GM19025 (cell line): ENCODE data around the gene GAB2.
A peak's percentile ranks its signal among the peaks of the same experiment; 100 is the strongest.
"Not testable (repeated sequence)": the region's sequence is repeated elsewhere in the genome, so short reads cannot be mapped to it uniquely, and the experiment has no call there.

Experiments
- ATAC-seq: cut with Tn5 transposase; IDR thresholded peaks from one replicate; pipeline ENCODE4 v1.9.1; 2021; ENCODE audit warnings: mild to moderate bottlenecking, low read depth, moderate library complexity; ENCODE audit not compliant: unreplicated experiment

The GAB2 gene

DNA sequence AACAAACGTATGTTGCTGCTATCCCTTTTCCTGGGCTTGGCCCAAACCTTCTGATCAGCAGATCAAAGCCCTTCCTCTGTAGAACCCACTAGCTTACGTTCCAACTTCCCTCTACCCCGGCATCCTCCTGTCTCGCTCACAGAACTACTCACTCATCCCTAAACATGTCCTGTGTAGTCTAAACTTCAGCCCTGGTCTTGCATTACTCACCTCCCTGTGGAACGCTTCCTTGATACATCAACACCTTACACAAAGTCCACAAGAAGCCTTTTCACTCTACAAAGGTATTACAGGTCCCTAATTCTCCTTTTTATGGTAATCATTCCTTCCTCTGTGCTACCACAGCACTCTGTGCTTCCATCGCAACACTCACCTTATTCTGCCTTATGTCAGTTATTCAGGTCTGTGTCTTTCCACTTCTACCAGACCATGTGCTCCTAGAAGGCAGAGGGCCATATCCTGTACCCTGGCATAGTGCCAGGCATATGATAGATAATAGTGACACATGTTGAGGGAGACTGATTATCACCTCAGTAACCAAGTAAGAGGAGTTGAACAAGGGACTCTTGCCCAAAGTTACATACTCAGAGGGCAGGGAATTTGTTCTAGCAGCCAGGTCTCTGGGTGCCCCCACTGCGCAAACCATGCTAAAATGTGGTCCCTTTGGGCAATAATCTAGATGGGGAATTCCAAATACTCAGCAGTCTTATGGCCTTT is 187.3 kb downstream of the GAB2 start:
- ATAC-seq, result no peak

DNA sequence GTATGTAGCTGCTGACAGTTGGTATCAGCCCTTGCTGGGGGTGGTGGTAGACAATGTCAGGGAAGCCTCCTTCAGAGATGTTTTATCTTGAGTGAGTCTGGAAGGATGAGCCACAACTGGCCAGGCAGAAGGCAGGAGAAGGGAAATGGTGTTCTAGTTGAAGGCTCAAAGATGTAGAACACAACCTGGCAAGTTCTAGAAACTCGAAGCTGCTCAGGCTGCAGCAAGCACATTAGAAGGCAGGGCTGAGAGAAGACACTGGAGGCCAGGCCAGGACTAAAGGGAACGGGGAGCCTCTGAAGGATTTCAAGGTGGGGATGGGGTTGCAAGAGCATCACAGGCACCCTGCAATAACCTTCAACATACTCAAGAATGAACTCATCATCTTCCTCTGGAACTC is 188.5 kb downstream of the GAB2 start:
- ATAC-seq, result no peak

DNA sequence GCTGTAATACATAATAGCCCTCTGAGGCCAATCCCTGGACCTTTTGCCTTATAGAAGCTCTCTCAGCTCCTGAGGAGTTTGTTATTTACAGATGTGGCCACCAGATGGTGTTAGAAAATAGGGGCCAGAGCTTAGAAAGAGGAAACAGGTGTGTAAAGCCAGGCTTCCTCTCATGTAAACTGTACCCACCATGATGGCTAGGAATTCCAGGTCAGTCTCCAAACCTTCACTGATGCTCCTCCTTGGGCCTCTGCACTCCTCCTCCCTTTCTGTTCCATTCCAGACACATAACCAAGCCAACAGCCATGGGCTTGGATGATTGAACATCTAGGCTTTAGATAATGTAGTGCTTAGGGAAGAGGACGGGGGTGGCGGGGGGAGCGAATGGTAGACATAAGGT is 189.2 kb downstream of the GAB2 start:
- ATAC-seq, result no peak

DNA sequence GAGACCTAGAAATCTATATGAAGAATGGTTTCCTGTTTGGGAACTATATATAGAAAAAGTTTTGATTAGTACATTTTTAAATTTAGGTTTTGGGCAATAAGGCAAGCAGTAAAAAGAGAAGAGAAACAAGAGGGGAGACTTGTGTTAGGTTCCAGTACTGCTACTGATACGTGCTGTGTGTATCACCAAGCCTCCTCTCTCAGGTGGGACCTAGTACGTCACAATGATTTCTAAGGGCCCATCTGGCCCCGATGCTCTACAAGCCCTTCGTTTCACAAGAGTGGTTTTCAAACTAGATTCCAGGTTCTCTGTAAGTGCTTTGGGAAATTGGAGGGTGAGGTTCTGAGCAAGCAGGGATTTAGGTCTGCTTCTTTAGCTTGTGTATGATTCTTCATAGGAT is 189.7 kb downstream of the GAB2 start:
- no peak for ATAC-seq

DNA sequence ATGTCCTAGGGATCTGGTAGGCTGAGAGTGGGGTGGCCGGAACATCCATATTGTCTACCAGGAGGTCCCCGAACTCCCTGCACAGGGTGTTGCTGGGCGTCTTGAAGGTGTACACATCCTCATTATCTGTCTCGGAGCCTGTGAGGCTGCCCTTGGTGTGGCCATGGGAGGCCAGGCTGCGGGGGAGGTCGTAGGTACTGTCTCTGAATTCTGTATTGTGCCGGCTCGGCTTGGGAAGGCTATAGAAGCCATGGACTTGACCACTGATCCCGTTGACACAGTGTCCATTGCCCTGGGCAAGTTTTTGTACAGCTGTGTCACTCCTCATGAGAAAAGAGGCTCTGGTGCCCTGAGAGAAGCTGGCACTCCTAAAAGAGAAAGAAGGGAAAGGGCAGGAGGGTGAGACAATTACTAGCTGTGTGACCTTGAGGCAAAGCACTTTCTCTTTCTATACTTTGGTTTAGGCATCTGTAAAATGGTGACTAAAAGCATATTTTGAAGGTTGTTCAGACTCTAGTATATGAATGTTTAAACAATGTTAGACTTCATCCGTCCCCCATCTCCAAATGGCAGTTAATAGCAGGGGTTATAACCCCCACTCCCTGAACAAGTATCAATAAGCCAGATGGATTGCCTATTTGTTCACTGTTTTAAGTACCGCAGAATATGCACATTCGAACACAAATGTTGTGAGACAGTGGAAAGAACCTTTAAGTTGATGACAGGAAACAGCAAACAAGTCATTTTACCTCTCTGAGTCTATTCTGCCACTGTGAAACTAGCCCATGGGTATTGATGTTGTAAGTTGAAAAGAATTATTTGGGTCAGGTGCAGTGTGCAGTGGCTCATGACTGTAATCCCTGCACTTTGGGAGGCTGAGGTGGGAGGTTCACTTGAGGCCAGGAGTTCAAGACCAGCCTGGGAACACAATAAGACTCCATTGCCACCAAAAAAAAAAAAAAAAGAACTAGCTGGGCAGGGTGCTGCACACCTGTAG is 190.6 kb downstream of the GAB2 start:
- ATAC-seq, result no peak

DNA sequence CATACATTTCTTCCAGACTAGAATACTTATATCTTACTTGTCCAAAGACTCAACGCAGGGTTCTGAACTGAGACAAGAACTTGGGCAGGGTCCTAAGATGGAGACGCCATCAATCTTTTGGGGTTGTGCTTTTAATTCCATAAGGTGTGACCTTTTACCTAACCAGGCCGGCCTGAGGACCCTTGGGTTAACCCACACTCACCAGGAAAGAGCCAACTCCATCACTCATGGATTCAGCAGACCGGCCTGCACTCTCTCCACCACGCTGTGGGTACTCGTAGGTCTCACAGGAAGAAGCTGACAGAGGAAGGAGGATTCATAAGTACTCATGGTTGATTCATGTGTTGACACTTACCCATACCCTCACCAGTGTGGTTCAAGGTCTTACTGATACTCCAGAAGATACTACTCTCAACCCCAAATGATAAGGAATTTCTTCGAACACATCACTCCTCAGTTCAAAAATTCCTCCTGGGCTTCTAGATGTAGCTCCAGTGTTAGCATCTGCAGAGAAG is 192.7 kb downstream of the GAB2 start:
- ATAC-seq, result no peak

DNA sequence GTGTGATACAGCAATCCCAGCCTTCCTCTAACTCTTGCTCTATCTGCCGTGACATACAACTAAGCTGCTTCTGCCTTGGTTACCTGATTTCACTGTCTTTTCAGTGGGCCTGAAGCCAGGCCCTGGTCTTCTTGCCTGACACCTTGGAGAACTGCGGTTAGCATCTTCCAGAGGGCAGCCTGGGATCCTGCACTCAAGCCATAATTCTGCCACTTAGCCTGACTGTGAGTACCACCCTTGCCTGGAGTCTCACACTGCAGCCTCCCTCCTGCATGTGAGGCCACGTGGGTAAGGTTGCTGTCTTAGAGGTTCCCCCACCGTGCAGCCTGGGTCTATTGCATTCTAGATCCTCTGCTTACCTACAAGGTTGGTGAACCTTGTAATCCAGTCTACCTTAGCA is 193.1 kb downstream of the GAB2 start:
- no peak for ATAC-seq

DNA sequence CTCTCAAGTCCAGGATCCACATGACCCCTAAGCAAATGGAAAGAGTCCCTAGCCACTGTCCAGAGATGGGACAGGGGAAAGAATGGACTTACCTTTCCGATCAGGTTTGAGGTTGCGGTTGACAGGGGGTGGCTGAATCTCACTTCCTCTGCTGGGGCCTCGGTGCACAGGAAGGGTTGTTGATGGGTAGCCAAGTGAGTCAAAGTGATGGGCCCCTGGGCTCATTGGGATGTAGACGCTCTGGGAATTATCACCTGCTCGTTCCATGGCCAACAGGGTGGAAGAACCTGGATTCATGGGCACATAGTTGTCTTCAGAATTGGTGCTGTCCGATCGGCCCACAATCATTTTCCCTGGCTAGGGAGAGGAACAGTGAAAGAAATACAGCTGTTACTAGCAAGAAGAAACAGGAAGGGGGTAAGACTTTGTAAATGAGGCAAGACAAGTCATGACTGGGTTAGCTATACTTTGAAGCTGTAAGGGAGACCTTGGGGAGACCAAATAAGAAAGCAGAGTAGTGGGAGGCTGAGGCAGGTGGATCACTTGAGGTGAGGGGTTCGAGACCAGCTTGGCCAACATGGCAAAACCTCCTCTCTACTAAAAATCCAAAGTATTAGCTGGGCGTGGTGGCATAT is 194.2 kb downstream of the GAB2 start:
- ATAC-seq, result peak; percentile 58

DNA sequence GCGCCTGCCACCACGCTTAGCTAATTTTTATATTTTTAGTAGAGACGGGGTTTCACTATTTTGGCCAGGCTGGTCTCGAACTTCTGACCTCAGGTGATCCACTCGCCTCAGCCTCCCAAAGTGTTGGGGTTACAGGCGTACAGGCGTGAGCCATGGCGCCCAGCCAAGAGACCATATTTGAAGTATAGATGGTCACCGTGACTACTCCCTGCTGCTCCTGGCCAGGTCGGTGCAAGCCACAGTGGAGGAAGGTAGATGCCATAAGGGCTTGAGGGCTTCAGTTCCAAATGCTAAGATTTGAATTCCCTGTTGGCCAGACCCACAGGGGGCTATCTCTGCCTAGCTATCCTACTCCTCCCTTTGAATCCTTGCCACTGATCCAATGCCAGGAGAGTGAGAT is 194.9 kb downstream of the GAB2 start:
- not testable (repeated sequence) for ATAC-seq

DNA sequence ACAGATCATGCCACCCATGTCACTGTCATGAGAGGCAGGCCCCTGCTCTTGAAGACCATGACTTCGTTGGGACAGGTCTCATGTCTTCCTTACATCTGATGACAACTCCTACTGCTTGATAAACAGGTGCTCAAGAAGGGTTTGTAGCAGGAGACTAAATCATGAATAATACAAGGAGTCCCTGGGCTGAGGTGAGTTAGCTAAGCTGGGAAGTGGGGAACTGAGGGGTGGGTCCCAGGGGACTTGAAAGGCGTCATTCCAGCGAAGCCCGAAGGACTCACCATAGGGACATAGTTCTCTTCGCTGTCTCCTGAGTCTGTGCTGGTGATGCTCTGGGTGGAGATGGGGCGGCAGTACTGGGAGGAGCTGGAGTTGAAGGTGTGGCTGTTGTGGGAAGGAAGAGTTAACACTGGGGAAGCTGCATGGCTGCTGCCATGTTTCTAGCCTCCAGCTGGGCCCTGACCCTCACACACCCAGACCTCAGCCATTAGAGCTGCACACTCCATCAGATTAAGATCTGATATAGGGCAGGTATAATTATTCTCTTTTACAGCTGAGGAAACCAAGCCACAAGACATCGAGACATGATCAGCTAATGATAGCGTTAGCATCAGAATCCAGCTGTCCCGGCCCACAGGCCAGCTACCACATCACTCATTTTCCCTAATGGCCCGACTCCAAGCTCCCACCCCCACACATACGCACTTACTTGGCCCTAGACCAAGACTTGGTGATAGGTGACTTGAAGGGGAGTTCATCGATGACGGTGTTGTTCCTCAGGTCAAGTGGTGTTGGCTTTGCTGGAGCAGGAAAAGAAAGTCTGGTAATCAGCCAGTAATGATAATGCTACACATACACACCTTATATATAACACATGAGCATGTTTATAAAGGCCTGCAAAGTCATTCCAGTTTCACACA is 196.0 kb downstream of the GAB2 start:
- ATAC-seq, result no peak

DNA sequence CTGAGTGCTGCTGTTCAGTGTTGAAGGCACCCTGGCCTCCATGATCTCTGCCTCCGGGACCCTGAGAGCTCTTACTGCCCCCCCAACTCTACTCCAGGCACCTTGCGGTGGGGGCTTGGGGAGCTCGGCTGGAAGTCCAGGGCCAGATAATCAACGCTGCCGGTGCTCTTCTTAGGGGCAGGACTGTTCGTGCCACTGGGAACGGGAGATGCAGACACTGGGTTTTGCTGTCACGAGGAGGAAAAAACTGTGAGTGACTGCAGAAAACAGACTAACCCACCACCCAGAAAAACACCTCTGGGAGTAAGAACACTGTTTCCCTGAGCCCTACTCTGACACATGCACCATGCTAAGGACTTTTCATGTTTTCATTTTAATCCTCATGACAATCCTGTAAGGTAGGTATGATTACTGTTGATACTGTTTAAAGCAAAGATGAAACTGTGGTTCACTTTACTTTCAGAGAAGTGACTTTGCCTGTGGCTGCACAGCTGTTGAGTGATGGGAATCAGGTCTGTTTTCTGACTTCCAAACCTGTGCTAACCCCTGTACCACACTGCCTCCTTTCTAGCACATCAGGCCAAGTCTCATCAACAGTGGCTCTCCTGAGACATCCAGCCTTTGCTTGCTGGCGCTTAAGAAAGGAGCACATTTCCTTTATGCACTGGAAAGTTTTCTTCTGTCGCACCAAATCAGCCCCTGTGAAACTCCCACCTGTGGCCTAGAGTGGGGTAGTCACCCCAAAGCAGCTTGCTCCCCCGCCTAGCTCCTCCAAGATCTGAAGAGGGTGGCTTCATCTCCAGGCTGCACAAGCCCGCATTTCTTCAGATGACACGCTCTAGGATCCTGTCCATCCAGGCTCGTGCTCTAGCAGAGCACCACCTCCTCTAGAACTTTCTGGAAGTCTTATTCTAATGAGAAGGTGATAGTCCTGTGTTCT is 197.1 kb downstream of the GAB2 start:
- ATAC-seq, result no peak

DNA sequence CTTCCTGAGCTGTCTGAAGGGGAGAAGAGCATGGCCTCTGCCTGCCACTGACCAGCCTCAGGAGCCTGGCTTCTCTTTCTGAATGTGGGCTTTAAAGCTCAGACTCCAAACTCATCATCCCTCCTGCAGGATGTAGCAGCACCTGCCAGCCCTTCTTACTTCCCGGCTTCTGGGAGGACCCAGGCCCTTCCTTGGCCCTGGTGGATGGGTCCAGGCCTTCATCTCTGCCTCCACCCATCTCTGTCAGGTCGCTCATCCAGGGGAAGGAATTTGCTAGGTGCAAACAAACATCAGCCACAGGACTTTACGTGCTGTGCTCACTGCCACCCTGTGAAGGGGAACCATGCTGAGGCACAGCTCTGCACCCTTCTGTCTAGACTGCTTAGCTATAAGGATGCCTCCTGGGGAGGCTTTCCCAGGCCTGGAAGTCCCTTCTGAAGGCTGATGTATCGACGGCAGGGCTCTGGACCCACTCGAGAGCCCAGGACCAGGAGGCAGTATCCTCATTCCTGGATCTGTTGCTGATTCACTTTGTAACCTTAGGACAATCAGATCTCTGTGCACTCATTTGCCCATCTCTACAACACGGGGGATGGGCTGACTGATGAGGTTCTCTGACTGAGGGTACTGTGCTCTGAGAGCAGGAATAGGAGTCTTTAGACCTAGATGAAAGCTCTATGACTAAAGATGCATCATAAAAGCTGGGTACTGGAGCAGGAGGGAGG is 198.0 kb downstream of the GAB2 start:
- no peak for ATAC-seq

DNA sequence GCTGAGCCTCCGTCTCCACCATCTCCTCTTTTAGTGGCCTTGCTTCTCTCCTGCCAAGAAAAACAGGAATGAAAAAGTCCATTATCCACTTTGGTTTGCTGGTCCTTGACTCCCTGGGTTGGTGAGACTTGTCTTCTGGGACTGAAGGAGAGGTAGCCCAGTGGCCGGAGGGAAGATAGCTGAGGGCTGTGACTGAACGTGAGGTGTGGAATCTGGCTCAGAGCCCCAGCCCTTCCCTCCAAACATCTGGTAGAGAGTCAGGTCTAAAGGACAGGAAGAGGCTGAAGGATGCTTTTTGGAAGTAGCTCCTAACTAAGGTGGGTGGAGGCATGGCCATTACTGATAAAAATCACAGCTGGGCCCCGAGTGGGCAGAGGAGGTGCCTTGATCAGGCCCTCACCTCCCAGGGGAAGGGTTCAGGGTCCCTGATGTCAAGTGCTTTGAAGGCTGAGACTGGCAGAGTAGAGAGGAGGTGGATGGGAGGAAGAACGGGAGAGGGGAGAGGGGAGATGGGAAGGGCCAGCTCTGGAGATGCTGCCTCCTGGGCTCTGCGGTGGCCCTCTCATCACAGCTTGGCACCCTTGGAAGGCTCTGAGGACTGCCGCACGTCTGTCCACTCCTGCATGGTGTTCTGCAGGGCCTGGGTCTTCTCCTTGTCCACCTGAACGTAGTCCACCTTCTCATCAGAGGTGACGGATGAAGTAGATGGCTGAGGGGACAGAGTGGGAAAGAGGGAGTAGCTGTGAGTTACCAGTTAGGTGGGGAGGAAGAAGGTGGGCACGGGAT is 198.7 kb downstream of the GAB2 start:
- ATAC-seq, result no peak

DNA sequence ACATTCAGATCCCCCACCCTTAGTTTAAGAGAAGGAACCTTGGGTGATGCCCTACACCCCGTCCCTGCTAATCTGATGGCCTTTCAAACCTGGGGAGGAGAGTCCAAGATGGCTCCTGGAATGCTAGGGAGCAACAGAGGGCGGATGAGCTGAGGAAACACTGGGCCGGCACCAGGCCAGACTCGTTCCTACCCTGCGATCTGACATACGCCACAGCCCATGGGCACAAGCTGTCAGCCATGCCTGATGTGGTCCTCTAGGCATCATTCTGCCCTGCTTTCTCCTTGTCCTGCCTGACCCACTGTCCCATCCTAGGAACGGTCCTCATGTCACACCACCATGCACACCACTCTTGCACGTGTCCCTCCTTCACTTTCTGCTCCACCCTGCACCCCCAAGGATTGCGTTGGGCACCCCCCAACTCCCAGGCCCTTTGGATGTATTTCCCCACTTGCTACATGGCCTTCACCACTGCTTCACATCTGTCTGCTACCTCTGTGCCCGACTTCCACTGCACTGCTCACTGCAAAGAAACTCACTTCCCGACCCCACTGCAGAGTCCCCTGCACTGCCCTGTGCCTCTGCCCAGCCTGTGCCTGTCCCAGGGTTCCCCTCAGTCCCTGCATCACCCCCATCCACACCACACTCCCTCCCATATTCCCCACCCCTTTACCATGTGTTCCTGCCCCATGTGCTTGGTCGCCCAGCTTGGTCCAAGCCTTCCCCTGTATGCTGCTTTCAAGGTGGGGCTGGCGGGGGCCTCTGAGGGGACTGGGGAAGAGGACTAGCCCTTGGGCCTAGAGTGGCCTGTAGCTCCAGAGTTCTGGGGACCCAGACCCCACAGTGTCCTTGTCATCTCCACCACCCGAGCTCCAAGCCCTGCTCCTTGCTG is 199.7 kb downstream of the GAB2 start:
- no peak for ATAC-seq

DNA sequence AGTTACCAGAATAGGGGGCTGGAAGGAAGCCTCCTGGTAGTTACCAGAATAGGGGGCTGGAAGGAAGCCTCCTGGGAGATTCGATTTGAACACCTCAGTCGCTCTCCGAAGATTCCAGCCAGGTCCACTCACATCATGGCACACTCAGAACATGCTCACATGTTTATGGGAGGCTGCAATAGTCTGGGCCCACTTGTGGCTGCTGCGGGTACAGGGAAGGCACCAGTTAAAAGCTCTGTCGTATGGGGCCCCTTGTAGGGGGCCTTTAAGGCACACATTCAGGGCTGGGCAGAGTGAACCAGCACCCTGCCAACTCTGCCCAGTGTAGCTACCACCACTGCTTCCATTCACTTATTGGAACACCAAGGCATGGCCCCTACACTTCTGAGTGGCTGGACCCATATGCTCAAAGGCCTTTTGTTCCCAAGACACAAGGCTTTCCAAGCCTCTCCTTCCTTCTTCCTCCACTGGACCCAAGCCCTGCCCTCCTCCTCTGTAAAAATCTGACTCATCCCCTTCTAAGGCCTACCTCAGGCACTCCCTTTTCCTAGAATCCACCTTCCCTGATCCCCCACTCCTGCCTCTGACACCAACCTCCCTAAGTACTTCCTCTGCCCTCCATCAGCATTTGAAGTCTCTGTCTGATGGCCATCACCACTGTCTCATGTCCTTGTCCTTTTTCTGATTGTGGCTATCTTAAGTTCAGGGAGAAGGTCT is 200.9 kb downstream of the GAB2 start:
- no peak for ATAC-seq

DNA sequence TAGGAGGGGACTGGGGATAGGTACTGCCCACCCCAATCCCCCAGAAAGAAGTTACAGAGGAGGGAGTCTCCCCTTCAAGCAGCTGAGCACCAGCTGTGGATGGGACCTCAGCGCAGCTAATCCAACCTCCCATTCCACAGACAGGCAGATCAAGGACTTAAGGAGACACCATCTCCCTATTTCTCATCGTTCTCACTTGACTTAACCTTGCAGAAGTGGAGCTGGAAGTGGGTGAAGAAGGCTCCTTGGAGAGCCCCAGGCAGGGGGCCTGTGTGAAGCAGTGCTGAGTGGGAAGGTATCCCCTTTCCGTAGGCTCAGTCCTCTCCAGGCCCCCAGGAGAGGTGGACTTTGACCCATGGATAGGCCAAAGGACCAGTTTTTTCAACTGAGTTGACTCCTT is 201.6 kb downstream of the GAB2 start:
- no peak for ATAC-seq
